Erythroblast (primary cell): ENCODE results near the gene PTPRT.

Source experiments
- GATA1 ChIP-seq: IDR thresholded peaks from 2 replicates; pipeline ENCODE4 v1.6.1; 2011; ENCODE audit warnings: low read depth, mild to moderate bottlenecking, control low read depth, low read length, moderate library complexity
- POLR2A ChIP-seq: IDR thresholded peaks from 2 replicates; pipeline ENCODE4 v1.6.1; 2011; ENCODE audit warnings: mild to moderate bottlenecking, low read length

GRCh38 chr20:42895020-42895419 lies 294.7 kb downstream of the PTPRT start:
- TF ChIP-seq POLR2A: no peak
- no peak for TF ChIP-seq GATA1
